DMS114 treated with DMSO at 0.1 percent for 48 hours (cell line): ENCODE data around the gene NEK5.

Experiments used
- DNase-seq: peaks from one replicate; lab custom pipeline; 2025; ENCODE audit not compliant: unreplicated experiment; lab: John Stamatoyannopoulos, UW

The NEK5 gene

DNA sequence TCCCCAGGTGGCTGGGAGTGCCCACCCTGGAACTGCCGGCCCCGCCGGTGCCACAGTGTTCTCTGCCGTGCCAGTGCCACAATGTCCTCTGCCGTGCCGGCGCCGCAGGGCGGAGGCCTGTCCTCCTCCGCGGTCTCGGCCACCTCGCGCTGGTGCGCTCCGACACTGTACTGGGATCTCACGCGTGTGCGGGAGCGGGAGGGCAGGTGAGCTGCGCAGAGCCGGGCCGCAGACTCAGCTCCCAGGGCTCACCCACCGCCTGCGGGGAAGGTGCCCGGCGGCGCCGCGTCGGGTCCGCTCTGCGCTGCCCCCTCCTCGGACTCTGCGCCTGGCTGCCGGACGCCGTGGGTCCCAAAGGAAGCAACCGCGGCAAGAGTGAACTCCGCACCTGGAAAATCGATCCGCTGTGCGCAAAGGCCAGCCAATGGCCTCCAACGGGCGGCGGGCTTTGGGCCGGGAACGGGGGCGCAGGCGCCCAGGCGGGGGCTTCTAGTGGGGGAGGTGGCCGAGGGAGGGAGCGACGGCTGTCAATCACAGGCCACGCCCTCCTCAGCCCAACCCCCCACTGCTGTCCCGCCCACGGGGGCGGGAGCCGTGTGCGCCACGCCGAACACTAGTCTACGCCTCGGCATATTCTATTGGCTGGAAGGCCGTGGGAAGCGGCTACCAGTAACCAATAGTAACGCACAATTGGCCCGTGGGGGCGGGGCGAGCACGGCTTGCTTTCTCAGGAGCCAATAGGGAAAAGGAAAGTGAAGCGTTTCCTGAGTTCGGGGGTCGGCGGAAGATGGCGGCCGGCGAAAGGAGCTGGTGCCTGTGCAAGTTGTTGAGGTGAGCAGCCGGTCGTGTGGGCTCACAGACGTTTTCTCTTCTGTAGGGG is 117.0 kb downstream of the NEK5 start, which contains the start of gene ALG11:
TSS of gene ALG11 (plus strand) at position 767 of the 880 bp plus-strand sequence. CDS start at position 788, 21 bp downstream.
- DNase-seq, result peak; percentile 86

DNA sequence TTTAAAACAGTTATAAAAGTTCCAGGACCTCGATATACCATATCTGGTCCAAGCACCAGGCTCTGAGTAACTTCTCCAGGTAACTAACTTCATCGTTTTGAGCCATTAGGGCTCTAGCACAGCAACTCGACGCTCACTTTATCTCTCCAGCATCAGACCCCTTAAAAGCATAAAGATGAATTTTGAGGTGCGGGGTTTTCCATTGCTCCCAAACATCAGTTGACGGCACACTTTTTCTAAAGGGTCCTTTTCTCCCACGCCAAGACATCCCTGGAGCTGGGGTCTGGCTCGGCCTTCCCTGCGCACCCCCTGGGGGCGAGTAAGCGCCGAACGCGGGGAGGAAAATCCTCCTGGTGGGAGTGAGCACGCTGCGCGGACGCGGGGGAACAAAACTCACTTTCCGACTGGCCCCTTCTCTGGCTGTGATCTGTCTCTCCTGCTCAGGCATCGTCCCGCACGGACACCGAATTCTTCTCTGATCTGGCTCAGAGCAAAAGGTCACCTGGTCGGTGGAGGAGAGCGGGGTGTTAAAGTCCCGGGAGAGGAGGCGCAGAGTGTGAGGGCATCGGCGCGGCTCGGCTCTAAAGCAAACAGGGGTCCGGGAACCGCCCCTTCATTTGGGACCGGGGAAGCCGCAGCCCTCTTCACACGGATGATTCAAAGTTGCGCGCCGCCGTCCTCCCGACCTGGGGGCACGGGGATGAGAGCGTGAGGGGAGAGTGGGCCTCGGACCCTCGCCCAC is 117.8 kb downstream of the NEK5 start, which contains the start of gene ATP7B:
TSS of gene ATP7B (minus strand) at position 561 of the 742 bp plus-strand sequence. CDS start at position 448, 113 bp downstream.
- DNase-seq, result no peak

DNA sequence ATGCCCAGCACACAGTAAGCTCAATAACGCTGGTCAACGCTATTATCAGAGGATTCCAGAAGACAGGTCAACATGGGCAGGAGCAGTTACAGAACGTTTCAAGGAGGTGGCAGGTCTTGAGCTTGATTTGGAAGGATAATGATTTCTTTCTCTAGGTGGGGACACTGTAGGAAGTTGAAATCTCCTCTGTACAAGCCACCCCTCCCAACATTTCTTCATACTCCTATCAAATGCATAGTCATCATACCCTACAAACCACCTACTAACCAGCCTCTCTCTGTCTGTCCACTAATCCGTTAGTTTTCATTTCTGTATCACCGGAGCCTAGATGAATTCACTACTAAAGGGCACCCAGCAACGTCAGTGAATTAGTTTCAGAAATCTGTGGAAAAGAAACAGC is 118.9 kb downstream of the NEK5 start:
- no peak for DNase-seq

DNA sequence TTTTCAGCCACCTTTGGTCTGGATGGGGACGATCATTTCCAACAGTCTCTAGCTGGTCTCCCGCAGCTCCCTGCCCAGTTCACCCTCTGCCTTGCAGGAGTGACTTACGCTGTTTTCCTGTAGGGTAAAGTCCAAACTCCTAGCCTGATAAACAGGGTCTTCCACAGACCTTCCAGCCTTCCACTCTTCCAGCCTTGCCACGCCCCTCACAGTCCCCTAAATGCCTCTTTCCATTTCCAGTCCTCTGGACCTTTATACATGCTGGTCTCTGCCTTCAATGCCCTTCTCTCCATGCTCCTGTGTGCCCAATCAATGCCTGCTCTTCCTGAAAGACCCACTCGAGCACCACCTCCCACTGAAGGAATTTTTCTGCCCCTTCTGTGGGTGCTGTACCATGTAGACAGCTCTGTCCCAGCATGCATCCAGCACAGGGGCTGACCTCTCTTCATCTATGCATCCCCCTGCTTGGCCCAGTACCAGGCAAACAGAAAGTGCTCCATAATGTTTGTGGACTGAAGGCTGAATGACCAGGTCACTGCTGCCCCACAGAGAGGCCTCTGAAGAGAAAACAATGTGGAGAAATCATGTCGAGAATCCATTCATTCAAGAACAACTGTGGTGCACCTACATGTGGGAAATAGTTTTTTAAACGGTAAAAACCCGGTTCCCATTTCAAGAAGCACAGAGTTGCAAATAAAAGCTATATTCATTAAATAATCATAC is 122.2 kb downstream of the NEK5 start:
- DNase-seq, result no peak

DNA sequence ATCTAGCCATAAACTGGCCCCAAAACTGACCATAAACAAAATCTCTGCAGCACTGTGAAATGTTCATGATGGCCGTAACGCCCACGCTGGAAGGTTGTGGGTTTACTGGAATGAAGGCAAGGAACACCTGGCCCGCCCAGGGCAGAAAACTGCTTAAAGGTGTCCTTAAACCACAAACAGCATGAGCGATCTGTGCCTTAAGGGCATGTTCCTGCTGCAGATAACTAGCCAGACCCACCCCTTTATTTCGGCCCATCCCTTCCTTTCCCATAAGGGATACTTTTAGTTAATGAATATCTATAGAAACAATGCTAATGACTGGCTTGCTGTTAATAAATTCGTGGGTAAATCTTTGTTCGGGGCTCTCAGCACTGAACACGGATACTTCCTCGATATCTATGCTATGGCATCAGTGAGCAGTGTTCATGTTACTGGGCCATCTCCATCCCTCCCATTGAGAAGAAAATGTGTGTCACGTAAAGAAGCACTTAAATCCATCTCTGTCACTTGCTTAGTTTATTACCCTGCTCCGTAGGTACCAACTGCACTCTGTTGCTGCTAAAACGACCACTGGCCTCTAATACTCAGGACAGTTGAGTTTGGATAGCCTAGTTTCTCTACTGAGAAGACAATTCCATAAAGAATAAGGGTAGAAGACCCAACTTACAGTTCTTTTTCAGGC is 122.9 kb downstream of the NEK5 start:
- DNase-seq, result no peak

DNA sequence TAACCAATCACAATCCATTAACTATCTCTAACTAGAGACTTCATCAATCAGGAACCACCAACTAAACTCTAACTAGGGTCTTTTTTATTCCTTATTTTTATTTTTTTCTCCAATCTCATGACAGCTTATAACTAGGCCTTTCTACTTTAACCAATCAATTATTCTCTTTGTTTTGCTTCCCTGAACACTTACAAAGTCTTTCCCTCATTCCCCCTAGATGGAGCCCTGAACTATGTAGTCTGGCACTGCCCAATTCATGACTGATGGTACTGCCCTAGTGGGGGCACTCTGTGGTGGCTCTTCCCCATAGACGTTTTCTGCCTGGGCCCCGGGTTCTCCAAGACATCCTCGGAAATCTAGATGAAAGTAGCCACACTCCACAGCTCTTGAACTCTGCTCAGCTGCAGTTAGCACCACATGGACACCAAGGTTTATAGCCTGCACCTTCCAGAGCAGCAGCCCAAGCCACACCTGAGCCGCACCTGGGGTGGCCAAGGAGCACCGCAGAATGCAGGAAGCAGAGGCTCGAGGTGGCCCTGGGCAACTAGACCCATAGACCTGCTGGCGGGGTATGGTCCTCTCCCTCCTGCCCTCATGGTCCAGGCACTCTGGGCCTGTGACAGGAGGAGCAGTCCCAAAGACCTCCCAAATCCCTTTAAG is 124.2 kb downstream of the NEK5 start:
- no peak for DNase-seq

DNA sequence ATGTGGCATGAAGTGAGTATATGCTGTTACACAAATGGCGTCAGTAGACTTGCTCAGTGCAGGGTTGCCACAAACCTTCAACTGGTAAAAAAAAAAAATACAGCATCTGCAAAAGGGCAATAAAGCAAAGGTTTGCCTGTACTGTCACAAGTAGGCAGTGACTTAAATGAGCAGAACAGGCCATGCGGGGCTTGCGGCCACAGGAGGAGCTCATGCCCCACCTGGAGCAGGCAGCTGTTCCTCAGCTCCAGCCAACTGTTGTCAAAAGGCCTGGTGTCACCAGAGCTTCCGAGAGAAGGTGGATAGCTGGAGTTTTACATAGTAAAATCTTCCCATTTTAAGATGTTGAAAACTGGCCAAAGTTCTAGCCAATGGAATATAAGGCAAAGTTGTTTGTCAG is 125.3 kb downstream of the NEK5 start:
- DNase-seq, result no peak

DNA sequence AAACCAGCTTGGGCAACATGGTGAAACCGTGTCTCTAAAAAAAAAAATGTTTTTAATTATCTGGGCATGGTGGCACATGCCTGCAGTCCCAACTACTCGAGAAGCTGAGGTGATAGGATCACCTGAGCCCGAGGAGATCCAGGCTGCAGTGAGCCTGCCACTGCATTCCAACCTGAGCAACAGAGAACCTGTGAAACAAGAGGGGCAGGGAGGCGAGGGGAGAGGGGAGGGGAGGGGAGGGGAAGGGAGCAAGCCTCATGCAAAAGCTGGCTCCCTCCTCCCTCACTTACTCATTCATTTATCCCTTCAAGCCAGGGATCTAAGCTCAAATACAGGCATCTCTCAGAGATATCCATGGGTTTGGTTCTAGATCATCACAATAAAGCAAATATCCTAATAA is 126.5 kb downstream of the NEK5 start:
- DNase-seq, result no peak

DNA sequence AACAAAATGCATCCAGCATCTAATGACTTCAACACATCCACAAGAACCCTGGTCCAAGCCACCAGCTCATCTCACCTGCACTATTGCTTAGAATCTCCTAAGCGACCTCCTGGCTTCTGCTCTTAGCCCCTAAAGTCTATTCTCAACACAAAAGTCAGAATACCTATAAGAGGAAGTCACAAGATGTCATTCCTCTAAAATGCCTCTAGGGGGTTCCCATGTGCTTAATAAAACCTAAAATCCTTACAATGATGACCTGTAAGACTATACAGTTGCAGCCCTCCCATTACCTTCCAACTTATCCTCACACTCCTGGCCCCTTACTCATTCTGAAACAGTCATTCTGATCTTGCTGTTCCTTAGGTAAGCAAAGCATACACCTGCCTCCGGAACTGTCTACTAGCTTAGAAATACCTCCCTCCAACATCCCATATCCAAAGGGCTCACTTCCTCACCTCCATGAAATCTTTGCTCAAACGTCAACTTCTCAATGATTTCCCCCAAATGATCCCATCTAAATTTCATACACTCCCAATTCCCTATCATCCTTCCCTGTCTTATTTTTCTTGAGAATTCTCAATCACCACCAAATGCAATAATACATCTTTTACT is 127.6 kb downstream of the NEK5 start:
- peak; percentile 3 for DNase-seq

DNA sequence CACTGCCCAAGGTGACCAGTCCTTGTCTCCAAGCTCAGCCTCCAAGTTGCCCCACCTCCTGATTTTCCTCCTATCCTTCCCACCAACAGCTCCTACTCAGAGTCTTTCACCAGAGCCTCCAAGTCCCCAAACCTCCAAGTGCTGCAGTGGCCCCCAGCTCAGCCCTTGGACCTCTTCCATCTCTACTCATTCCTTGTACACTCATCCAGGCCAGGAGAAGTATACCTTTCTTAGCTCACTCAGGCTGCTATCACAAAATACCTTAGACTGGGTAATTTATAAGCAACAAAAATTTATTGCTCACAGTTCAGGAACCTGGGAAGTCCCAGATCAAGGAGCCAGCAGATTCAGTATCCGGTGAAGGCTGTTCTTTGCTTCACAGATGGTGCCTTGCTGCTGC is 129.0 kb downstream of the NEK5 start:
- DNase-seq, result no peak

DNA sequence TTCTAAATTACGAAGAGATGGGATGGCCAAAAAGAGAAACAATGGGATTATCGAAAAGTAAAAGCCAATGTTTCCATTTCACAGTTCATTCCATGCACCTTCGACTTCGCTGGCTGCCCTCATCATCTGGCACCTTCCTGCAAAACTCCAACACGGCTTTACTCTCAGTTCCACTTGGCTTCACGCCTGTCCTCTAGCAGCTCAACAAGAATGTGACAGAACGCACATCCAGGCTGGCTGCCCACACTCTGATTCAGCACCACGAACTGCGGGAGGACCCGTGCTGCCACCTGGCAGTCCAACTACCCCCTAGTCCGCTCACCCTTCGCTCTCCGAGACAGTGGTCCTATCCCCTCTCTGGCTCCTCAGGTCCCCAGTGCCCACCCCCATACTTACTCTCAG is 129.4 kb downstream of the NEK5 start:
- no peak for DNase-seq

DNA sequence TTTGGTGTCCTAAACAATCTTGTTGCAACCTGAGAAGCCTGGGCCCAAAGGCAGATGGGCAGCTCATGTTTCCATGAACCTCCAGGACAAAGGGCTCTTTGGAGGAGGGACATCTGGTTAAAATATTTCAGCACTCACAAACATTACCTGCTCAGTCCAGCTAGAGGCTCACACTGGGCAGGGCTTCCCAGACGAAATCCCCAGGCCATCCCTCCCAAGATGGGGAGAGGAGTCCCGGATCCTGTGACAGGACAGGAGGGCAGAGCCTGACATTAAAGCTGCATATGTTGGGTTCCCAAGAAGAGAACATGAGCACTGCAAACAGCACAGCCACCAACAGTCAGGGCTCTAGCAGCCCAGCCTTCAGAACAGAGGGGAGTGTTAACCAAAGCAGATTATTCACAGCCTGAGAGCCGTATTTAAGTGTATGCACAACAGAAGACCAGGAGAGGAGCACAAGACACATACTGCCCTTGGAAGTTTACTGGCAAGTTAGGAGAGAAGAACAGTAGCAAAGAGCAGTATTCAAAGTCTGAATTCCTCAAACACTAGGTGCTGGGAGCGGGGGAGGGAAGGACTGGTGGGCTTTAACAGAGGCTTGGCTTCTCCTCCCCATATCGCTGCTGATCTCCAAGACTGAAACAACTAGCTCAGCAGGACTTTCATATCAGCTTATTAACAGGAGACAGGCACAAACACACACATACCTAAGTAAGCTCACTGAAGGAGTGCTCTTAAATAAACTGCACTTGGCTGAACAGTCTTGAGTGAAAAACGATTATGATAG is 130.0 kb downstream of the NEK5 start:
- no peak for DNase-seq

DNA sequence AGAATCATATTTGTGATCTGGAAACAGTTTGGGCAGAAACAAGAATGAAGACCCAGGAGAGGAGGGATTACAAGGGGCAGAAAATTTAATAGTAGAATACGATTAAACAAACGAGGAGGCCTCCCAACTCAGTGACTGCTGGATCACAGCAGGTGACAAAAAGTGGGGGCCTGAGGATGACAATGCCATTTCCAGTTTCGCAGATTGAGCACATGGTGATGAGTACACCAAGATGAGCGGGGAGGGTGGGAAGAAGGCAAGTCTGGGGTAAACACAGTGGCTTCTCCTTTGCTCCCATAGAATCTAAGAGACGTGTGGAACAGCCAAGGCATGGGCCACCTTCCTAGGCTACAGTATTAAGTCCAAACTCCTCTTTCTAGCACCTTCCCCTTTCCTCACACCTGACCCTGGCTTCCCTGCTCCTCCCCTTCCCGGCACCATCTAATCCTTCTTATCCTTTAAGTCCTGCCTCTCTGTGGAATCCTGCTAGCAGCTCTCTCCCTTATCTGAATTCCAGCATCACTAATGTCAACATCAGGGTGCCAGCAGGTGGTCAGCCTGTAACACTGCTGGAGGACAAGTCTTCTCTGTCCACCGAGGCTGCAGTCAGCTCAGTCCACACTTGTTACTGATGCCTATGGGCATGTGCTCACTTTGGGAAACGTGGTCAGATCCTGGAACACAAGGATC is 131.1 kb downstream of the NEK5 start:
- DNase-seq, result no peak

DNA sequence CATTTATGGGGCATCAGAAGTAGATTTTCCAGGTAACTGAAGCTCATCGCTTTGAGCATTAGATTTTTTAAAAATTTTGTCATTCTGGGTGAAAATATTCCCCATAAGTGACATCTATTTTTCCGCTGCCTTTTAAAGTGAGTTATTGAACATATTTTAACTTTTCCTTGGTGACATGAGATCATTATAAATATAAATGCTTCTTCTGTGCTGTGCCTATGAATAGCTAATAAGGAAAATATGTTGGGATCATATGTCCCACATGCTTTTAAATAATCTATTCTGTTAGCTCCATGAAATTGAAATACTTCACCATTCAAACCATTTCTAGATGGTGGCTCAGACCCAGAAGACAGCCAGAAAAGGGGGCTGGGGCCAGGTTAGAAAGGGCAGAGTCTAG is 131.7 kb downstream of the NEK5 start:
- DNase-seq, result no peak

DNA sequence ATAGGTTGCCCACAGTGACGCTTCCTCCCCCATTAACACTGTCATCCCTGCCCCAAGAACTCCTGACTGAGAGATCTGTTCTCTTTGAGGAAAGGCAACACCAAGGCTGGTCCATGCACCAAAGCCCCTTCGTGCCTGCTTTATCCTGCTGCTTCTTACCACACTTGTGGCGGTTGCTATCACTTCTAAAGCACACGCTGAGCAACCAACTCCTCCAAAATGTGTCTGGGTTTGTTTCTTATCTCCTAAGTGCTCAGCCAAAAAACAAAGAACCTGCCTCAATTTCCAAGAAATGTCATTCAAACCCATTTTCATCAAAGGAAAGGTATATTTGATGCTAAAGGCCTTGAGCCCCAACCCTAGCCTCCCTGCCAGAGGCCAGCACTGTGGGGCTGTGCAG is 132.2 kb downstream of the NEK5 start:
- no peak for DNase-seq

DNA sequence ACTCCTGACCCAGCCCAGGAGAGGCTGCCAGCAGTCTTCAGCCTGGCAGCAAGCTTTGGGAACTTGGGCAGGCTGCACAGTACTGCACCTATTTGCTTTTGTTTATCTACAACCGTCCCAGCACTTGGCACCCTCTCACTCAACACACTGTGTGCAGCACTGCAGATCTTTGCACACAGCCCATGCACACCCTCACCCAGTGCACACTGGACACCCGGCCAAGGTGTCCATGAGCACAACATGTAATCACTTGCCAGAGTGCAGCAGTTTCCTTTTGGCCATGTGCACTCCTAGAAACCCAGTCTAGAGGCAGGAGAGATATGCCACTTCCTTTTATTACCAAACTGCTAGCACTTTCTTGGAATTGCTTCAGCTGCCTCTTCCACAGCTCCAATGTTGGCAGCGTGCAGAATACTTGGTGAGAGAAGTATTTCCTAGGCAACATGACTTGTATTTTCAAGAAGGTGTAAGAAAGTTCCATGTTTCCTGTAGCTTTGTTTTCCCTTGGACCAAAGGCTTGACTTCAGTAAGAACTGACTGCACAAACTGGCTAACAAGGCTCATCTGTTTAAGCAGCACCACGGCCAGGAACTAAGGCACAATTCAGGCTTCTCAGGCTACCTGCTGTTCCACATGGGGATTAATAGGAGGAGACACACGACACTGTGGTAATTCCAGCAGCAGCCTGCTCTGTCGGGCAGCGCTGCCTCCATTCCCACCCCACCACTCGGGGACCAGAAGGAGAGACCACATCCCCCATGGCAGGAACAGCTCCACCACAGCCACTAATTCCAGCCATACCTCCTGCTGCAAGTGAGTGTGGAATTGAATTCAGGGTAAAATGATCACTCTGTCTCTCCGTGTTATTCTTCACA is 133.0 kb downstream of the NEK5 start:
- DNase-seq, result no peak

DNA sequence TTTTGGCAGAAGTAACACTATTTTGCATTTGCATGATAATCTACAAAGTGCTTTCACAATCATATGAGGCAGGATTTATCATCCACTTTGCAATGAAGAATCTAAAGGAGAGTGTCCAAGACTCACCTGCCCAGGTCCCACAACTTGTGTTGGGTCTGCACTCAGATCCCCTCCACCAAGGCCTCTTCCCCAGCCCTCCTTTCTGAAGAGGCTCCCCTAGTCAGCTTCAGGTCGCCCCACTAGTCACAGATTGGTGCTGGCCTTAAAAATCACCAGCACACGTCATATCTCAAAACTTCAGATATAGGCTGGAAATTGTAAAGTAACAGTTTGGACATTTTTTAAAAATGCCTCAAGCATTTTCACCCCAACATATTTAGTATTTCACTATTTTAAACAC is 135.2 kb downstream of the NEK5 start:
- no peak for DNase-seq
